H9 (cell line): ENCODE results near the gene NTF3. TPM values are rescaled to one million over a fixed set of nuclear protein-coding genes. Genes with fewer than 3 reads are reported as not detected.
A peak's percentile ranks its signal among the peaks of the same experiment; 100 is the strongest.

Source experiments
- DNase-seq: peaks from one replicate; pipeline ENCODE4 v3.0.0-alpha.2; 2017
- H2AFZ ChIP-seq: one replicate; pipeline ENCODE4 v1.6.1; 2013; ENCODE audit warnings: mild to moderate bottlenecking, low read length, control low read depth, moderate library complexity
- H2AK5ac ChIP-seq: 2 replicates; pipeline ENCODE4 v1.6.1; 2013; ENCODE audit warnings: low read length, control low read depth, mixed read lengths; ENCODE audit not compliant: insufficient read length
- H2BK120ac ChIP-seq: one replicate; pipeline ENCODE4 v1.6.1; 2013; ENCODE audit warnings: low read depth, mild to moderate bottlenecking, low read length, control low read depth, inconsistent platforms; ENCODE audit not compliant: poor library complexity, severe bottlenecking
- H2BK12ac ChIP-seq: 2 replicates; pipeline ENCODE4 v1.6.1; 2013; ENCODE audit warnings: low read length, control low read depth, mixed read lengths, low read depth; ENCODE audit not compliant: insufficient read length
- H2BK15ac ChIP-seq: 2 replicates; pipeline ENCODE4 v1.6.1; 2013; ENCODE audit warnings: low read depth, low read length, control low read depth
- H2BK20ac ChIP-seq: one replicate; pipeline ENCODE4 v1.6.1; 2013; ENCODE audit warnings: low read depth, mild to moderate bottlenecking, low read length, control low read depth, inconsistent platforms; ENCODE audit not compliant: poor library complexity, severe bottlenecking
- H2BK5ac ChIP-seq: 2 replicates; pipeline ENCODE4 v1.6.1; 2013; ENCODE audit warnings: low read length, control low read depth, mixed read lengths; ENCODE audit not compliant: insufficient read length
- H3K14ac ChIP-seq: 2 replicates; pipeline ENCODE4 v1.6.1; 2013; ENCODE audit warnings: low read length, control low read depth; ENCODE audit not compliant: insufficient read depth
- H3K18ac ChIP-seq: 2 replicates; pipeline ENCODE4 v1.6.1; 2013; ENCODE audit warnings: low read depth, mild to moderate bottlenecking, mixed read lengths, low read length, control low read depth; ENCODE audit not compliant: insufficient read length
- H3K23ac ChIP-seq: 2 replicates; pipeline ENCODE4 v1.6.1; 2013; ENCODE audit warnings: low read length, control low read depth, mixed read lengths, low read depth; ENCODE audit not compliant: insufficient read length
- H3K23me2 ChIP-seq: 2 replicates; pipeline ENCODE4 v1.6.1; 2013; ENCODE audit warnings: low read depth, mild to moderate bottlenecking, mixed read lengths, low read length, control low read depth; ENCODE audit not compliant: insufficient read length, poor library complexity, severe bottlenecking
- H3K27ac ChIP-seq: 2 replicates; pipeline ENCODE4 v1.5.1; 2013; ENCODE audit warnings: low read length, control low read depth, mixed read lengths, low read depth; ENCODE audit not compliant: insufficient read length
- H3K27me3 ChIP-seq: 2 replicates; pipeline ENCODE4 v1.6.1; 2013; ENCODE audit warnings: low read length, control low read depth, inconsistent platforms; ENCODE audit not compliant: insufficient read depth
- H3K4ac ChIP-seq: 2 replicates; pipeline ENCODE4 v1.6.1; 2013; ENCODE audit warnings: low read depth, mild to moderate bottlenecking, control low read depth, inconsistent platforms, low read length, moderate library complexity
- H3K4me1 ChIP-seq: 2 replicates; pipeline ENCODE4 v1.6.1; 2013; ENCODE audit warnings: low read length, control low read depth, inconsistent platforms; ENCODE audit not compliant: insufficient read depth
- H3K4me2 ChIP-seq: 2 replicates; pipeline ENCODE4 v1.6.1; 2013; ENCODE audit warnings: low read length, control low read depth, mixed read lengths; ENCODE audit not compliant: insufficient read length, insufficient read depth
- H3K56ac ChIP-seq: 2 replicates; pipeline ENCODE4 v1.6.1; 2013; ENCODE audit warnings: low read depth, mild to moderate bottlenecking, mixed read lengths, low read length, control low read depth; ENCODE audit not compliant: insufficient read length
- H3K79me1 ChIP-seq: 2 replicates; pipeline ENCODE4 v1.6.1; 2013; ENCODE audit warnings: low read depth, mild to moderate bottlenecking, moderate library complexity, low read length, control low read depth, inconsistent platforms; ENCODE audit not compliant: insufficient read depth, poor library complexity, severe bottlenecking
- H3K79me2 ChIP-seq: 2 replicates; pipeline ENCODE4 v1.6.1; 2013; ENCODE audit warnings: low read length, control low read depth, inconsistent platforms; ENCODE audit not compliant: insufficient read depth
- H3K9ac ChIP-seq: 2 replicates; pipeline ENCODE4 v1.6.1; 2013; ENCODE audit warnings: low read length, control low read depth, mixed read lengths; ENCODE audit not compliant: insufficient read length; ENCODE audit errors: extremely low read depth
- H3K9me3 ChIP-seq: one replicate; pipeline ENCODE4 v1.6.1; 2013; ENCODE audit warnings: low read depth, low read length, inconsistent platforms; ENCODE audit not compliant: control insufficient read depth
- H3T11ph ChIP-seq: one replicate; pipeline ENCODE4 v1.6.1; 2013; ENCODE audit warnings: mild to moderate bottlenecking, low read length, control low read depth, inconsistent platforms
- H4K20me1 ChIP-seq: one replicate; pipeline ENCODE4 v1.6.1; 2013; ENCODE audit not compliant: control insufficient read depth, insufficient read length, insufficient read depth
- H4K5ac ChIP-seq: 2 replicates; pipeline ENCODE4 v1.6.1; 2013; ENCODE audit warnings: low read depth, mild to moderate bottlenecking, mixed read lengths, low read length, control low read depth; ENCODE audit not compliant: insufficient read length
- H4K8ac ChIP-seq: replicated peaks from 2 replicates; pipeline ENCODE4 v1.6.1; 2013; ENCODE audit warnings: low read length, control low read depth, mixed read lengths, low read depth; ENCODE audit not compliant: insufficient read length
- H4K91ac ChIP-seq: 2 replicates; pipeline ENCODE4 v1.6.1; 2013; ENCODE audit warnings: low read depth, mild to moderate bottlenecking, moderate library complexity, mixed read lengths, low read length, control low read depth; ENCODE audit not compliant: insufficient read length
- H3K27ac Mint-ChIP-seq, 3 experiments: 2 replicates in 2 of 3; 3 replicates in 1 of 3; pipeline ENCODE4 v1.8.0; 2020 to 2021; ENCODE audit warnings: mixed read lengths in 3 of 3, mild to moderate bottlenecking in 1 of 3, moderate library complexity in 1 of 3
- H3K27me3 Mint-ChIP-seq: 2 replicates; pipeline ENCODE4 v1.8.0; 2021; ENCODE audit warnings: low read depth, mild to moderate bottlenecking, moderate library complexity, mixed read lengths
- H3K36me3 Mint-ChIP-seq, 3 experiments: 2 replicates in 2 of 3; 3 replicates in 1 of 3; pipeline ENCODE4 v1.8.0; 2020 to 2021; ENCODE audit warnings: low read depth in 3 of 3, mixed read lengths in 3 of 3; ENCODE audit not compliant: insufficient read depth in 1 of 3
- H3K4me1 Mint-ChIP-seq, 2 experiments: 2 replicates each; pipeline ENCODE4 v1.8.0; 2020; ENCODE audit warnings: mixed read lengths in 2 of 2
- H3K4me3 Mint-ChIP-seq, 2 experiments: 2 replicates in 1 of 2; 3 replicates in 1 of 2; pipeline ENCODE4 v1.8.0; 2020 to 2021; ENCODE audit warnings: mild to moderate bottlenecking in 2 of 2, mixed read lengths in 2 of 2, moderate library complexity in 1 of 2
- H3K9me3 Mint-ChIP-seq, 2 experiments: 2 replicates in 1 of 2; 3 replicates in 1 of 2; pipeline ENCODE4 v1.8.0; 2020; ENCODE audit warnings: mild to moderate bottlenecking in 2 of 2, mixed read lengths in 2 of 2, moderate library complexity in 1 of 2
- CTCF ChIP-seq: fragments of 200-600 bp; sonication (generic); conservative IDR thresholded peaks from 3 replicates; pipeline ENCODE4 v1.8.0; 2021; ENCODE audit warnings: antibody characterized with exemption, mild to moderate bottlenecking
- WGBS: extraction: QIAGEN DNeasy Blood & Tissue Kit; methylation state at CpG from one replicate; pipeline ENCODE4 v1.1.7; 2013; ENCODE audit warnings: missing lambda C conversion rate, low lambda C conversion rate, mixed read lengths; ENCODE audit not compliant: insufficient read length; ENCODE audit errors: extremely low coverage; 5-methylcytosine and 5-hydroxymethylcytosine counted together
- total RNA-seq: library from RNA; stranded (reverse); gene quantifications from 2 replicates; pipeline ENCODE4 v1.2.1, GENCODE V29; 2021

The NTF3 gene
- total RNA-seq, 1 experiment from 2014 or later: 0.48 TPM

GRCh38 chr12:5453466-5453865, 21.6 kb downstream of the NTF3 start:
- H2BK15ac ChIP-seq: no peak overlapping the region

More at GRCh38 chr12:5453466-5453865, 21.6 kb downstream of the NTF3 start:
- Histone ChIP-seq H3K79me2 (no peaks in the 10 kb centered on the region), H3K23me2 (no peaks in the 10 kb centered on the region), H2BK5ac (no peak overlapping the region), H3K27me3 (no peaks in the 10 kb centered on the region), H3K56ac (no peak overlapping the region), H3K9me3 (no peaks in the 10 kb centered on the region), H2BK120ac (no peak overlapping the region), H3K23ac (no peak overlapping the region), H3K18ac (no peak overlapping the region), H3K14ac (no peak overlapping the region), H3K4me1 (peaks cover 5% of the 10 kb centered on the region; the same call in 1 of the 2 replicates), H3K4me2 (no peak overlapping the region), H2BK20ac (no peak overlapping the region), H3K27ac (no peak overlapping the region), H2AFZ (no peak overlapping the region), H3K9ac (no peak overlapping the region), H3K79me1 (no peaks in the 10 kb centered on the region), H2BK12ac (no peak overlapping the region), H3K4ac (no peak overlapping the region), H4K5ac (no peak overlapping the region), H3T11ph (no peak overlapping the region), H4K20me1 (no peaks in the 10 kb centered on the region), H4K8ac (no peak overlapping the region), H4K91ac (no peak overlapping the region), H2AK5ac (no peak overlapping the region)
- Mint-ChIP-seq H3K4me1 (peaks cover 9 to 12% of the 10 kb centered on the region in 2 experiments), H3K9me3 (no peaks in the 10 kb centered on the region), H3K4me3 (no peak overlapping the region), H3K27ac (peak overlapping the region in 1 of 3 experiments; percentile 79; a peak in 1 of 7 replicates), H3K27me3 (peaks cover 25% of the 10 kb centered on the region), H3K36me3 (no peaks in the 10 kb centered on the region; a peak in 1 of 7 replicates)
- no peak for TF ChIP-seq CTCF
- WGBS: no CpG with 5 or more reads among the region's 5 CpGs
- no peak for DNase-seq
